GM18505 (cell line): ENCODE results near the gene TRPM4.

Experiments used
- ATAC-seq: cut with Tn5 transposase; IDR thresholded peaks from one replicate; pipeline ENCODE4 v1.9.1; 2021; ENCODE audit not compliant: unreplicated experiment
- POLR2A ChIP-seq: IDR thresholded peaks from 4 replicates; pipeline ENCODE4 v1.6.1; 2011; ENCODE audit warnings: borderline replicate concordance; ENCODE audit not compliant: insufficient read depth, insufficient read length; ENCODE audit errors: extremely low read depth

TRPM4 gene

GRCh38 chr19:49229416-49229815 is 71.8 kb downstream of the TRPM4 start:
- ATAC-seq: no peak
- TF ChIP-seq POLR2A: no peak

GRCh38 chr19:49231389-49231788 is 73.8 kb downstream of the TRPM4 start:
- no peak for ATAC-seq
- TF ChIP-seq POLR2A: no peak

DNA sequence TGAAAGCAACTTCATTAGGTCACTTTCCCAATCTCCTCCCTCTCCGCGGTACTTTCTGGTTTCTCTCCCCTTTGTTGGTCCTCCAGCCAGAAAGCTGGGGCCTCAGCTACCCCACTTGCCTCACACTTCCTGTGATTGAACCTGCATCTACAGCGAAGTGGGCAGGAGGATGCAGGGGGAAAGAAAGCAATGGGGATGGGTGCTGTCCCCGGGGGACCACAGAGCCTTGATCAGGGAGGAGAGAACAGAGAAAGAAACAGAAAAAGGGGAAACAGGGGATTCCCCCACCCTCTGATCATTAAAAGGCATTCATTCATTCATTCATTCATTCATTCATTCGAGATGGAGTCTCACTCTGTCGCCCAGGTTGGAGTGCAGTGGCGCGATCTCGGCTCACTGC is 74.2 kb downstream of the TRPM4 start:
- no peak for TF ChIP-seq POLR2A
- no peak for ATAC-seq

- ATAC-seq: no peak
- TF ChIP-seq POLR2A: no peak
Observed at GRCh38 chr19:49233163-49233562, 75.6 kb downstream of the TRPM4 start.

- ATAC-seq: no peak
- no peak for TF ChIP-seq POLR2A
Observed at GRCh38 chr19:49241769-49242168, 84.2 kb downstream of the TRPM4 start.

- ATAC-seq: no peak
- TF ChIP-seq POLR2A: no peak
Observed at GRCh38 chr19:49243129-49243528, 85.5 kb downstream of the TRPM4 start.

GRCh38 chr19:49243726-49244125 is 86.1 kb downstream of the TRPM4 start:
- ATAC-seq: no peak
- TF ChIP-seq POLR2A: no peak

DNA sequence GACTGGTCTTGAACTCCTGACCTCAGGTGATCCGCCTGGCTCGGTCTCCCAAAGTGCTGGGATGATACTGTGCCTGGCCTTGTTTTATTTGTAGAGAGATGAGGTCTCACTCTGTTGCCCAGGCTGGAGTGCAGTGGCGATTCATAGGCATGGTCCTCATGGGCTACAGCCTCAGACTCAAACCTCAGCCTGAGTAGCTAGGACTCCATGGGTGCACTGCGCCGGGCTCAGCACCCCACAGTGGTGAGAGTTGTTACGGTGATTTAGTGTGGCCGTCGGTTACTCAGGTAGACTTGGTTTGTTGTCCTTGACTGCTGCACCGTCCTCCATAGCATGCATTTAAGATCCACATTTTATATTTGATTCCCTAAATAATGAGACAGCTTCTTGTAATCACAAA is 86.7 kb downstream of the TRPM4 start:
- no peak for ATAC-seq
- no peak for TF ChIP-seq POLR2A

DNA sequence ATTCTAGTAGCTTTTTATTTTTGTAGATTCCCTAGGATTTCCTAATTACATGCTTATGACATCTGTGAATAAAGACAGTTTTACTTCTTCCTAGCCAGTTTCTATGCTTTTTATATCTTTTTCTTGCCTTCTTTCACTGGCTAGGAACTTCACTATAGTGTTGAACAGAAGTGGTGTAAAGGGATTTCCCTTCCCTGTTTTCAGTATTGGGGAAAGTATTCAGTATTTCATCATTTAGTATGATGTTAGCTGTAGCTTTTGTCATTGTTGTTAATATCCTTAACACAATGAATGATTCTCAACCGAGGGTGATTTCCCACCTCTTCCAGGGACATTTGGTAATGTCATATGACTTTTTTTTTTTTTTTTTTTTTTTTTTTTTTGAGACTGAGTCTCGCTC is 90.1 kb downstream of the TRPM4 start:
- ATAC-seq: no peak
- TF ChIP-seq POLR2A: no peak

- no peak for TF ChIP-seq POLR2A
- no peak for ATAC-seq
Observed at GRCh38 chr19:49249933-49250332, 92.3 kb downstream of the TRPM4 start.

DNA sequence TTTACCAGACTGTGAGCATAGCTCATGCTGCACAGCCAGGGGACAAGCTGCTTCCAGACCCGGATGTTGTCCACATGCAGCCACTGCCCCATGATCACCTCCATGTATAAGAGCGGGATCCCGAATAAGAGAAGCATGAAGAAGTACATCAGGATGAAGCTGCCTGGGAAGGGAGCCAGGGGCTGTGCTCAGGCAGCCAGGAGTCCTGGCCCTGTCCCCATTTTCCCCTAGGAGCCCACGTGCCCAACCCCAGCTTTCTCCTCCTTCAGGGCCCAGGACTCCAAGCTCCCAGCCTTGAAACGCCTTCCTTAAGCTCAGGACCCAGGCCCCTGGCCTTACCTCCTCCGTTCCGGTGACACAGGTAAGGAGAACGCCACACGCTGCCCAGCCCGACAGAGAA is 98.1 kb downstream of the TRPM4 start:
- no peak for TF ChIP-seq POLR2A
- ATAC-seq: no peak

GRCh38 chr19:49256691-49257090 is 99.1 kb downstream of the TRPM4 start:
- ATAC-seq: no peak
- no peak for TF ChIP-seq POLR2A
